ENCODE results near the gene RASA2. TPM values are rescaled to one million over a fixed set of nuclear protein-coding genes. Genes with fewer than 3 reads are reported as not detected.
A peak's percentile ranks its signal among the peaks of the same experiment; 100 is the strongest.

RASA2 gene
- total and polyA plus RNA-seq, 10 of the 15 experiments (the other 5 are each of a cell fraction or from before 2014, with no cell fraction given), result 1.9 to 9.4 (median 7.2) TPM

GRCh38 chr3:141454906-141455602 is 31.8 kb upstream of the RASA2 start (continued):
- TF ChIP-seq GABPA (IDR thresholded peaks at IDR 0.05; ENCODE audit: low read depth), result no peak
- TF ChIP-seq RAD21 (IDR thresholded peaks at IDR 0.05; ENCODE audit: insufficient read depth, low read depth, low read length), result peak; percentile 77
- TF ChIP-seq CREM (IDR thresholded peaks at IDR 0.05; ENCODE audit: low read depth), result 0 out of 2 replicates have a peak, but pooled peaks have one; percentile 27
- no peak for TF ChIP-seq SRF (IDR thresholded peaks at IDR 0.05; ENCODE audit: low read depth in 2 of 2, low read length in 2 of 2)
- TF ChIP-seq SUPT20H (IDR thresholded peaks at IDR 0.05; ENCODE audit: borderline replicate concordance, control insufficient read depth, low read depth, low read length), result no peak
- TF ChIP-seq ATF7 (IDR thresholded peaks at IDR 0.05; ENCODE audit: low read depth), result peak; percentile 33; the same call in 1 of the 2 replicates

GRCh38 chr3:141455603-141456300 is 31.1 kb upstream of the RASA2 start:
- no peaks in the 10 kb centered on the region for H3K79me2 ChIP-seq (ENCODE audit: control insufficient read depth, insufficient read depth, low read length)
- in situ Hi-C loops (cut with MboI), result loop anchor here (5.0 kb wide), 1 partner anchor 192 kb away; no protein-coding TSS in a partner anchor

More at GRCh38 chr3:141455603-141456300, 31.1 kb upstream of the RASA2 start:
- ChIA-PET RAD21 (ENCODE audit: unreplicated experiment) (interaction anchor here (0.9 to 6.3 kb wide), 12 partner anchors 14 to 224 kb away, joined by 3 to 151 read pairs (median 8); partner anchors contain the start of genes PXYLP1 and ZBTB38), CTCF (interaction anchor here (0.6 to 12.6 kb wide), 18 partner anchors 10 to 224 kb away, joined by 3 to 642 read pairs (median 8); partner anchors contain the start of gene PXYLP1), SMC1A (ENCODE audit: uncharacterized antibody, unreplicated experiment) (interaction anchor here (1.0 to 11.9 kb wide), 11 partner anchors 13 to 284 kb away, joined by 3 to 405 read pairs (median 31); no protein-coding TSS in a partner anchor), POLR2A (interaction anchor here (0.5 to 4.6 kb wide), 2 partner anchors 66 to 143 kb away, joined by 4 to 33 read pairs; no protein-coding TSS in a partner anchor)
- Histone ChIP-seq H3K4me1 (ENCODE audit: control insufficient read depth, insufficient read depth, low read length) (no peaks in the 10 kb centered on the region), H3K27ac (ENCODE audit: control insufficient read depth, insufficient read depth) (no peak overlapping the region), H2AFZ (ENCODE audit: control insufficient read depth, low read depth, low read length) (no peak overlapping the region), H3K4me2 (ENCODE audit: control insufficient read depth, insufficient read depth) (no peak overlapping the region), H3K27me3 (replicated peaks in 1 of 2; ENCODE audit: control insufficient read depth in 2 of 2, insufficient read depth in 2 of 2, low read length in 1 of 2) (no peaks in the 10 kb centered on the region), H3K9ac (ENCODE audit: control insufficient read depth, insufficient read depth, low read length) (no peak overlapping the region), H3K4me3 (no peak overlapping the region), H4K20me1 (ENCODE audit: control insufficient read depth, insufficient read depth) (no peaks in the 10 kb centered on the region), H3K9me3 (replicated peaks; ENCODE audit: control insufficient read depth, insufficient read depth, low read length) (no peaks in the 10 kb centered on the region), H3K36me3 (ENCODE audit: control insufficient read depth in 2 of 2, insufficient read depth in 2 of 2, low read length in 1 of 2) (no peaks in the 10 kb centered on the region)
- FAIRE-seq (no peak), DNase-seq (ENCODE audit: low read depth, low spot score) (no peak), ATAC-seq (no peak)
- 55% methylated on average over 18 of the region's 18 CpGs for WGBS (ENCODE audit: insufficient coverage, insufficient replicate concordance, low lambda C conversion rate, missing lambda C conversion rate)
- intact Hi-C loops (cut with micrococcal nuclease; ENCODE audit: unreplicated experiment), result no loop called here
- TF ChIP-seq GATAD2B (conservative IDR thresholded peaks at IDR 0.05; ENCODE audit: low read depth) (no peak), ELK1 (IDR thresholded peaks at IDR 0.05; ENCODE audit: low read depth, low read length) (no peak), RAD21 (IDR thresholded peaks at IDR 0.05; ENCODE audit: insufficient read depth, low read depth, low read length) (no peak), MTA3 (IDR thresholded peaks at IDR 0.05; ENCODE audit: borderline replicate concordance, low read length) (no peak), ZBTB33 (IDR thresholded peaks at IDR 0.05) (no peak), PML (IDR thresholded peaks at IDR 0.05; ENCODE audit: low read length) (no peak), YBX1 (IDR thresholded peaks at IDR 0.05) (no peak), ATF3 (IDR thresholded peaks at IDR 0.05; ENCODE audit: borderline replicate concordance, extremely low read depth, low read depth, low read length) (no peak), WRNIP1 (IDR thresholded peaks at IDR 0.05; ENCODE audit: borderline replicate concordance, low read depth, low read length) (no peak), MTA2 (IDR thresholded peaks at IDR 0.05; ENCODE audit: low read depth) (no peak)
- no TSS peak for BruUV-seq (replicated peaks)

Measured in GM12878 (cell line).